ENCODE results near the gene C1RL.

C1RL gene

GRCh38 chr12:7108796-7109571 lies at the start of gene C1RL:
Gene C1RL, minus strand, starts transcription at chr12:7109214. Its CDS starts 34 bp downstream, at chr12:7109180.
- DNase-seq (ENCODE audit: low spot score): peak; percentile 66

- no peak for DNase-seq (ENCODE audit: low spot score)
Measured at GRCh38 chr12:7157391-7157790, 48.4 kb upstream of the C1RL start.

GRCh38 chr12:7156259-7157197 lies 47.5 kb upstream of the C1RL start:
- no peak for DNase-seq (ENCODE audit: low spot score)

GRCh38 chr12:7155471-7156034 lies 46.5 kb upstream of the C1RL start:
- DNase-seq (ENCODE audit: low spot score): no peak

- no peak for DNase-seq (ENCODE audit: low spot score)
Measured at GRCh38 chr12:7154901-7155470, 46.0 kb upstream of the C1RL start.

GRCh38 chr12:7154042-7154441 lies 45.0 kb upstream of the C1RL start:
- no peak for DNase-seq (ENCODE audit: low spot score)

- no peak for DNase-seq (ENCODE audit: low spot score)
Measured at GRCh38 chr12:7152818-7153217, 43.8 kb upstream of the C1RL start.

GRCh38 chr12:7151532-7151931 lies 42.5 kb upstream of the C1RL start:
- no peak for DNase-seq (ENCODE audit: low spot score)

- DNase-seq (ENCODE audit: low spot score): no peak
Measured at GRCh38 chr12:7150841-7151240, 41.8 kb upstream of the C1RL start.

- no peak for DNase-seq (ENCODE audit: low spot score)
Measured at GRCh38 chr12:7150356-7150755, 41.3 kb upstream of the C1RL start.

- no peak for DNase-seq (ENCODE audit: low spot score)
Measured at GRCh38 chr12:7146906-7147305, 37.9 kb upstream of the C1RL start.

GRCh38 chr12:7146228-7146627 lies 37.2 kb upstream of the C1RL start:
- DNase-seq (ENCODE audit: low spot score): no peak

- DNase-seq (ENCODE audit: low spot score): no peak
Measured at GRCh38 chr12:7145671-7146070, 36.7 kb upstream of the C1RL start.

- peak; percentile 57 for DNase-seq (ENCODE audit: low spot score)
Measured at GRCh38 chr12:7144414-7145120, 35.6 kb upstream of the C1RL start.

- no peak for DNase-seq (ENCODE audit: low spot score)
Measured at GRCh38 chr12:7143564-7143963, 34.5 kb upstream of the C1RL start.

GRCh38 chr12:7142809-7143465 lies 33.9 kb upstream of the C1RL start:
- DNase-seq (ENCODE audit: low spot score): no peak

GRCh38 chr12:7142056-7142644 lies 33.1 kb upstream of the C1RL start:
- peak; percentile 69 for DNase-seq (ENCODE audit: low spot score)

GRCh38 chr12:7141351-7142005 lies 32.5 kb upstream of the C1RL start:
- no peak for DNase-seq (ENCODE audit: low spot score)

GRCh38 chr12:7139200-7139599 lies 30.2 kb upstream of the C1RL start:
- DNase-seq (ENCODE audit: low spot score): no peak

- no peak for DNase-seq (ENCODE audit: low spot score)
Measured at GRCh38 chr12:7137908-7138307, 28.9 kb upstream of the C1RL start.

All from germinal center (tissue), 1 donor.